OCI-LY7 (cell line): ENCODE data around the gene DQX1. TPM values are rescaled to one million over a fixed set of nuclear protein-coding genes. Genes with fewer than 3 reads are reported as not detected.
"Not testable (repeated sequence)": the region's sequence is repeated elsewhere in the genome, so short reads cannot be mapped to it uniquely, and the experiment has no call there.

Source experiments
- BruUV-seq: library from RNA; stranded (reverse); fragments of 400-500 nt; replicated peaks from 2 replicates; lab custom pipeline; 2021; lab: Mats Ljungman, UMichigan
- CTCF ChIA-PET: fragments of 300-600 bp; sonication (Branson Sonifier 250); formaldehyde crosslinking; loops from one replicate; lab custom pipeline; 2022; ENCODE audit warnings: antibody characterized with exemption; ENCODE audit not compliant: unreplicated experiment; lab: Charles Lee
- POLR2A ChIA-PET: fragments of 300-600 bp; sonication (Branson Sonifier 250); formaldehyde crosslinking; loops from one replicate; lab custom pipeline; 2022; ENCODE audit warnings: antibody characterized with exemption; lab: Charles Lee
- DNase-seq: peaks from one replicate; pipeline ENCODE4 v3.0.0-alpha.2; 2015; ENCODE audit warnings: low spot score
- H2AFZ ChIP-seq: fragments of 200-600 bp; sonication (generic), shearing (Covaris generic); 2 replicates; pipeline ENCODE4 v1.6.1; 2014; ENCODE audit warnings: mild to moderate bottlenecking, antibody characterized with exemption, low read length, moderate library complexity
- H3K27ac ChIP-seq: fragments of 200-600 bp; sonication (generic); 2 replicates; pipeline ENCODE4 v1.5.1; 2014; ENCODE audit warnings: mixed run types, low read depth, mild to moderate bottlenecking, moderate library complexity, low read length, inconsistent platforms; ENCODE audit not compliant: poor library complexity, severe bottlenecking
- H3K36me3 ChIP-seq: fragments of 200-600 bp; sonication (generic); 2 replicates; pipeline ENCODE4 v1.6.1; 2014; ENCODE audit warnings: mild to moderate bottlenecking, antibody characterized with exemption, low read length, moderate library complexity, mixed read lengths; ENCODE audit not compliant: insufficient read depth
- H3K4me1 ChIP-seq: fragments of 200-600 bp; sonication (generic); 2 replicates; pipeline ENCODE4 v1.5.1; 2014; ENCODE audit warnings: mild to moderate bottlenecking, low read length; ENCODE audit not compliant: insufficient read depth, poor library complexity, severe bottlenecking
- H3K4me2 ChIP-seq: fragments of 200-600 bp; sonication (generic); 2 replicates; pipeline ENCODE4 v1.6.1; 2014; ENCODE audit warnings: mild to moderate bottlenecking, low read length
- H3K4me3 ChIP-seq: fragments of 200-600 bp; sonication (generic); 2 replicates; pipeline ENCODE4 v1.5.1; 2014; ENCODE audit warnings: mild to moderate bottlenecking, low read depth, low read length; ENCODE audit not compliant: poor library complexity, severe bottlenecking
- H3K79me2 ChIP-seq: fragments of 200-600 bp; sonication (generic); 2 replicates; pipeline ENCODE4 v1.6.1; 2016; ENCODE audit warnings: low read depth, mild to moderate bottlenecking, low read length, moderate library complexity, mixed read lengths; ENCODE audit not compliant: insufficient read depth
- H3K9me2 ChIP-seq: fragments of 200-600 bp; sonication (generic); 2 replicates; pipeline ENCODE4 v1.6.1; 2016; ENCODE audit warnings: mild to moderate bottlenecking, low read length, mixed read lengths; ENCODE audit not compliant: insufficient read depth
- H3K9me3 ChIP-seq: fragments of 200-600 bp; sonication (generic); 2 replicates; pipeline ENCODE4 v1.6.1; 2014; ENCODE audit warnings: mild to moderate bottlenecking, mixed run types, low read length, mixed read lengths
- H4K20me1 ChIP-seq: fragments of 200-600 bp; sonication (generic); 2 replicates; pipeline ENCODE4 v1.6.1; 2014; ENCODE audit warnings: mild to moderate bottlenecking, antibody characterized with exemption, low read length, moderate library complexity, mixed read lengths; ENCODE audit not compliant: insufficient read depth
- EZH2phosphoT487 ChIP-seq: fragments of 200-600 bp; sonication (generic); IDR thresholded peaks from 2 replicates; pipeline ENCODE4 v1.6.1; 2018; ENCODE audit warnings: low read depth, borderline replicate concordance, mild to moderate bottlenecking, mixed run types, antibody characterized with exemption, low read length, moderate library complexity, mixed read lengths
- intact Hi-C: fragments of 100-400 bp; cut with micrococcal nuclease; formaldehyde crosslinking; loops from one replicate; pipeline ENCODE4 v1.10.0; 2022; ENCODE audit not compliant: unreplicated experiment
- total RNA-seq, 2 experiments: library from RNA; depleted of rRNA in 1 of 2; stranded (reverse); fragments of >200 nt in 1 of 2; shearing (Covaris generic) in 1 of 2; gene quantifications; 2 replicates each; pipeline ENCODE4 v1.2.3, GENCODE V29; 2014 to 2022
- TF ChIP-seq, protein P1 (sequence below): fragments of 200-600 bp; sonication (generic); conservative IDR thresholded peaks from 2 replicates; pipeline ENCODE4 v1.5.1; 2014; ENCODE audit warnings: mild to moderate bottlenecking, antibody characterized with exemption, low read length, moderate library complexity, mixed read lengths

DQX1 gene
- total RNA-seq, 2 experiments from 2014 or later, result 0.32 to 0.76 TPM

DNA sequence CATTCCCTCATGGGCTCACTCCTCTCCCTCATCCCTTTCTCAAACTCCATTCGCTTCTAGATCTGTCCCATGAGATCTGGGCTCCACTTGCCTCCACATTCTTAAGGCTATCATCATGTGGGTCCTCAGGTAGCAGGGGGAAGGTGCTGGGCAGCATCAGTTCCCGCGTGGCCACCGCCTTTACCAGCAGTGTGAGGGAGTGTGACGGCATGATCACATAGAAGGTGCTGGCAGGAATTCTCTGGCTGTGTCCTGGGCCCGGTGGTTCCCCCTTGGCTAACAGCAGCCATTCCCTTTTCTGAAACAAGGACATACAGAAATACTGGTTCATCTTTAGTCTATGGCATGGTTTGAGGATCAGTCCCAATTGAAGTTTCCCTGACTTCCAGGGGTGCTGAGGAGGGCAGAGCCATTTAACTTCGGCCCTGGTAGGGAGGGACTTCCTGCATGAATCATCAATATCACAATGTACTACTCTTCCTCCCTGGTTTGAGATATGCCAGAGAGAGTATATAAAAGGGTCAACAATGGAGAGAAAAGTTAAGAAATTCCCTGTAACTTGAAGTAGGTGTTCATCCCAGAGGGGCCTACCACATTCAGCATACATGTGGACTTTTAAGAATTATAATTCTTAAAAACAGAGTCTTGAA lies 36.2 kb upstream of the DQX1 start:
- Histone ChIP-seq H4K20me1 (no peaks in the 10 kb centered on the region), H3K27ac (no peak overlapping the region), H3K9me3 (no peaks in the 10 kb centered on the region), H3K79me2 (no peaks in the 10 kb centered on the region), H3K9me2 (no peaks in the 10 kb centered on the region), H3K36me3 (no peaks in the 10 kb centered on the region), H2AFZ (no peak overlapping the region; the same call in 1 of the 2 replicates), H3K4me3 (no peak overlapping the region), H3K4me1 (no peaks in the 10 kb centered on the region), H3K4me2 (no peak overlapping the region)
- DNase-seq, result no peak
- intact Hi-C loops, result no loop called here
- ChIA-PET CTCF (no interaction called here), POLR2A (interaction anchor here (0.6 kb wide), 1 partner anchor 11 kb away, joined by 3 read pairs; no protein-coding TSS in a partner anchor)
- BruUV-seq, result no TSS peak
- TF ChIP-seq, protein P1, sequence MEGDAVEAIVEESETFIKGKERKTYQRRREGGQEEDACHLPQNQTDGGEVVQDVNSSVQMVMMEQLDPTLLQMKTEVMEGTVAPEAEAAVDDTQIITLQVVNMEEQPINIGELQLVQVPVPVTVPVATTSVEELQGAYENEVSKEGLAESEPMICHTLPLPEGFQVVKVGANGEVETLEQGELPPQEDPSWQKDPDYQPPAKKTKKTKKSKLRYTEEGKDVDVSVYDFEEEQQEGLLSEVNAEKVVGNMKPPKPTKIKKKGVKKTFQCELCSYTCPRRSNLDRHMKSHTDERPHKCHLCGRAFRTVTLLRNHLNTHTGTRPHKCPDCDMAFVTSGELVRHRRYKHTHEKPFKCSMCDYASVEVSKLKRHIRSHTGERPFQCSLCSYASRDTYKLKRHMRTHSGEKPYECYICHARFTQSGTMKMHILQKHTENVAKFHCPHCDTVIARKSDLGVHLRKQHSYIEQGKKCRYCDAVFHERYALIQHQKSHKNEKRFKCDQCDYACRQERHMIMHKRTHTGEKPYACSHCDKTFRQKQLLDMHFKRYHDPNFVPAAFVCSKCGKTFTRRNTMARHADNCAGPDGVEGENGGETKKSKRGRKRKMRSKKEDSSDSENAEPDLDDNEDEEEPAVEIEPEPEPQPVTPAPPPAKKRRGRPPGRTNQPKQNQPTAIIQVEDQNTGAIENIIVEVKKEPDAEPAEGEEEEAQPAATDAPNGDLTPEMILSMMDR, result no peak
- TF ChIP-seq EZH2phosphoT487, result no peak

DNA sequence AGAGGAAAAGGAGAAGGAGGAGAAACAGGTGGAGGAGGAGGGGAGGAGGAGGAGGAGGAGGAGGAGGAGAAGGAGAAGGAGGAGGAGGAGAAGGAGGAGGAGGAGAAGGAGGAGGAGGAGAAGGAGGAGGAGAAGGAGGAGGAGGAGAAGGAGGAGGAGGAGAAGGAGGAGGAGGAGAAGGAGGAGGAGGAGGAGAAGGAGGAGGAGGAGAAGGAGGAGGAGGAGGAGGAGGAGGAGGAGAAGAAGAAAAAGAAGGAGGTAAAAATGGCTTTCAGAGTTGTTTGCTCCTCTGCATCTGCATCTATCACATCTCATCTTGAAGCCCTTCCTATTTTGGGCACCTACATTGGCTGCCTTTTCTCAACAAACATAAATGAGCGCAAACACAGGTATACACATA lies 35.0 kb upstream of the DQX1 start:
- POLR2A ChIA-PET, H4K20me1 ChIP-seq, H3K4me3 ChIP-seq, intact Hi-C loops, CTCF ChIA-PET, H3K79me2 ChIP-seq, H3K4me2 ChIP-seq, H3K27ac ChIP-seq, DNase-seq, H3K9me2 ChIP-seq, BruUV-seq, H3K4me1 ChIP-seq, H3K9me3 ChIP-seq, H2AFZ ChIP-seq, H3K36me3 ChIP-seq: not testable (repeated sequence)

DNA sequence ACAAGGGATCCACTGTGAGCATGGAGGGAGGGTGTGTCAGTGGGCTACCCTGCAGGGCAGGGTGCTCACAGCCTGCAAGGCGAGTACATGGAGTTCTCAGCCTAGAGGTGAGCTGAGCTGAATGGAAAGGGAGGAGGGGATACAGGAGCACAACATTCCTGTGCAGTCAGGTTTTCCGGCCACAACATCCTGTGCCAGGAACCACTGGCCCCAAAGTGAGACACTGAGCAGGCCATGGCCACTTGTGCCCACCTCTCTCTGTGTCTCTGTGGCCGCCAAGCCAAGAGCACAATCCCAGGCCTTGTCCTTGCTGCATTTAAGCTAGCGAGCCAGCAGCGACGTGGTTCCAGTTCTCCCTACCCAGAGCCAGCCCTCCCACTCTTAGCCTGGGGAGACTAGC lies 34.6 kb upstream of the DQX1 start:
- Histone ChIP-seq H2AFZ (no peak overlapping the region), H3K9me3 (no peaks in the 10 kb centered on the region), H4K20me1 (no peaks in the 10 kb centered on the region), H3K4me2 (no peak overlapping the region), H3K4me3 (no peak overlapping the region), H3K9me2 (no peaks in the 10 kb centered on the region), H3K79me2 (no peaks in the 10 kb centered on the region), H3K36me3 (no peaks in the 10 kb centered on the region), H3K4me1 (no peaks in the 10 kb centered on the region), H3K27ac (no peak overlapping the region)
- no peak for TF ChIP-seq EZH2phosphoT487
- TF ChIP-seq, protein P1, result no peak
- DNase-seq, result no peak
- POLR2A ChIA-PET, result no interaction called here
- CTCF ChIA-PET, result no interaction called here
- intact Hi-C loops, result no loop called here
- no TSS peak for BruUV-seq
